OCI-LY3 (cell line): ENCODE measurements around the gene PNPLA8.

Source experiments
- CTCF ChIP-seq: fragments of 200-600, 300-600 bp; sonication (generic); IDR thresholded peaks from 2 replicates; pipeline ENCODE4 v1.5.1; 2014; ENCODE audit warnings: antibody characterized with exemption, low read length, low read depth
- EZH2phosphoT487 ChIP-seq: fragments of 200-600 bp; shearing (Covaris generic); IDR thresholded peaks from 2 replicates; pipeline ENCODE4 v1.6.1; 2018; ENCODE audit warnings: antibody characterized with exemption, mixed run types, low read depth

DNA sequence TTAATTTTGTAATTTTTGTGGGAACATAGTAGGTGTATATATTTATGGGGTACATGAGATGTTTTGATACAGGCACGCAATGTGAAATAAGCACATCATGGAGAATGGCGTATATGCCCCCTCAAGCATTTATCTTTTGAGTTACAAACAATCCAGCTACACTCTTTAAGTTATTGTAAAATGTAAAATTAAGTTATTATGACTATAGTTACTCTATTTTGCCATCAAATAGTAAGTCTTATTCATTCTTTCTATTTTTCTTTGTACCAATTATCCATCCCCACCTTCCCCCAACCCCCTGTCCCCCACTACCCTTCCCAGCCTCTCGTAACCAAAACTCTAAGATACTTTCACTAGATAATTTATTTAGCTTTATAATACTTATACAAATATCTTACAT, 7.8 kb upstream of the PNPLA8 start:
- TF ChIP-seq EZH2phosphoT487 (no peak), CTCF (no peak)
